ENCODE measurements around the gene IL17RD. TPM values are rescaled to one million over a fixed set of nuclear protein-coding genes. Genes with fewer than 3 reads are reported as not detected.

The IL17RD gene
- total and polyA plus RNA-seq, 2 donors (not counting 1 experiment from before 2014, with no cell fraction given) = 0.05 TPM; not detected in 1

- Histone ChIP-seq H3K4me3 (ENCODE audit: control extremely low read depth in 1 of 5, extremely low read depth in 1 of 5, insufficient read depth in 1 of 5, low read depth in 2 of 5, low read length in 4 of 5) (no peak overlapping the region), H3K4me2 (replicated peaks; ENCODE audit: low read depth, low read length, poor library complexity, severe bottlenecking) (no peak overlapping the region), H2AFZ (ENCODE audit: insufficient read depth, low read depth, low read length, poor library complexity, severe bottlenecking) (no peak overlapping the region), H3K27me3 (replicated peaks in 1 of 4; ENCODE audit: control extremely low read depth in 1 of 4, control insufficient read depth in 3 of 4, insufficient read depth in 4 of 4, low read length in 3 of 4) (peaks cover 0 to 2% (median 0%) of the 10 kb centered on the region in 4 experiments), H4K20me1 (ENCODE audit: control insufficient read depth, insufficient read depth, low read length, poor library complexity, severe bottlenecking) (no peaks in the 10 kb centered on the region), H3K9me3 (ENCODE audit: control extremely low read depth in 1 of 3, control insufficient read depth in 2 of 3, insufficient read depth in 1 of 3, low read length in 2 of 3) (no peaks in the 10 kb centered on the region), H3K4me1 (ENCODE audit: control insufficient read depth in 2 of 2, insufficient read depth in 2 of 2, low read length in 2 of 2) (no peaks in the 10 kb centered on the region), H3K79me2 (ENCODE audit: control insufficient read depth, insufficient read depth, low read length) (no peaks in the 10 kb centered on the region), H3K36me3 (replicated peaks in 1 of 2; ENCODE audit: control extremely low read depth in 1 of 2, control insufficient read depth in 1 of 2, extremely low read depth in 1 of 2, insufficient read depth in 2 of 2, low read length in 1 of 2) (no peaks in the 10 kb centered on the region), H3K9ac (ENCODE audit: low read length) (no peak overlapping the region), H3K27ac (ENCODE audit: low read length in 2 of 2) (no peak overlapping the region)
- POLR2A ChIA-PET = no interaction called here
- Mint-ChIP-seq H3K27me3 (peaks cover 30% of the 10 kb centered on the region), H3K9me3 (ENCODE audit: insufficient read depth) (no peaks in the 10 kb centered on the region), H3K27ac (no peak overlapping the region), H3K4me3 (no peak overlapping the region), H3K4me1 (no peaks in the 10 kb centered on the region)
- CTCF ChIA-PET = no interaction called here
- TF ChIP-seq, protein P1, sequence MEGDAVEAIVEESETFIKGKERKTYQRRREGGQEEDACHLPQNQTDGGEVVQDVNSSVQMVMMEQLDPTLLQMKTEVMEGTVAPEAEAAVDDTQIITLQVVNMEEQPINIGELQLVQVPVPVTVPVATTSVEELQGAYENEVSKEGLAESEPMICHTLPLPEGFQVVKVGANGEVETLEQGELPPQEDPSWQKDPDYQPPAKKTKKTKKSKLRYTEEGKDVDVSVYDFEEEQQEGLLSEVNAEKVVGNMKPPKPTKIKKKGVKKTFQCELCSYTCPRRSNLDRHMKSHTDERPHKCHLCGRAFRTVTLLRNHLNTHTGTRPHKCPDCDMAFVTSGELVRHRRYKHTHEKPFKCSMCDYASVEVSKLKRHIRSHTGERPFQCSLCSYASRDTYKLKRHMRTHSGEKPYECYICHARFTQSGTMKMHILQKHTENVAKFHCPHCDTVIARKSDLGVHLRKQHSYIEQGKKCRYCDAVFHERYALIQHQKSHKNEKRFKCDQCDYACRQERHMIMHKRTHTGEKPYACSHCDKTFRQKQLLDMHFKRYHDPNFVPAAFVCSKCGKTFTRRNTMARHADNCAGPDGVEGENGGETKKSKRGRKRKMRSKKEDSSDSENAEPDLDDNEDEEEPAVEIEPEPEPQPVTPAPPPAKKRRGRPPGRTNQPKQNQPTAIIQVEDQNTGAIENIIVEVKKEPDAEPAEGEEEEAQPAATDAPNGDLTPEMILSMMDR (IDR thresholded peaks at IDR 0.05) = no peak
- no peak for TF ChIP-seq EZH2 (IDR thresholded peaks at IDR 0.05; ENCODE audit: borderline replicate concordance, insufficient read depth, low read depth, low read length, poor library complexity, severe bottlenecking)
- intact Hi-C loops (cut with micrococcal nuclease) = no loop called here
- DNase-seq (no peak), ATAC-seq (ENCODE audit: low read depth) (no peak)
- 89% methylated on average over 3 of the region's 4 CpGs for WGBS (ENCODE audit: insufficient coverage)
Measured at GRCh38 chr3:57133157-57133556, 32.0 kb downstream of the IL17RD start.

- Mint-ChIP-seq H3K9me3 (ENCODE audit: insufficient read depth) (no peaks in the 10 kb centered on the region), H3K4me1 (no peaks in the 10 kb centered on the region), H3K27me3 (peaks cover 29% of the 10 kb centered on the region), H3K27ac (no peak overlapping the region), H3K4me3 (no peak overlapping the region)
- Histone ChIP-seq H3K27ac (ENCODE audit: low read length in 2 of 2) (no peak overlapping the region), H3K27me3 (replicated peaks in 1 of 4; ENCODE audit: control extremely low read depth in 1 of 4, control insufficient read depth in 3 of 4, insufficient read depth in 4 of 4, low read length in 3 of 4) (peaks cover 0 to 2% (median 0%) of the 10 kb centered on the region in 4 experiments), H2AFZ (ENCODE audit: insufficient read depth, low read depth, low read length, poor library complexity, severe bottlenecking) (no peak overlapping the region), H3K9me3 (ENCODE audit: control extremely low read depth in 1 of 3, control insufficient read depth in 2 of 3, insufficient read depth in 1 of 3, low read length in 2 of 3) (no peaks in the 10 kb centered on the region), H3K4me2 (replicated peaks; ENCODE audit: low read depth, low read length, poor library complexity, severe bottlenecking) (no peak overlapping the region), H3K36me3 (replicated peaks in 1 of 2; ENCODE audit: control extremely low read depth in 1 of 2, control insufficient read depth in 1 of 2, extremely low read depth in 1 of 2, insufficient read depth in 2 of 2, low read length in 1 of 2) (no peaks in the 10 kb centered on the region), H4K20me1 (ENCODE audit: control insufficient read depth, insufficient read depth, low read length, poor library complexity, severe bottlenecking) (no peaks in the 10 kb centered on the region), H3K4me1 (ENCODE audit: control insufficient read depth in 2 of 2, insufficient read depth in 2 of 2, low read length in 2 of 2) (no peaks in the 10 kb centered on the region), H3K9ac (ENCODE audit: low read length) (no peak overlapping the region), H3K4me3 (ENCODE audit: control extremely low read depth in 1 of 5, extremely low read depth in 1 of 5, insufficient read depth in 1 of 5, low read depth in 2 of 5, low read length in 4 of 5) (no peak overlapping the region), H3K79me2 (ENCODE audit: control insufficient read depth, insufficient read depth, low read length) (no peaks in the 10 kb centered on the region)
- CTCF ChIA-PET = no interaction called here
- intact Hi-C loops (cut with micrococcal nuclease) = no loop called here
- TF ChIP-seq, protein P1 (IDR thresholded peaks at IDR 0.05) = no peak
- TF ChIP-seq EZH2 (IDR thresholded peaks at IDR 0.05; ENCODE audit: borderline replicate concordance, insufficient read depth, low read depth, low read length, poor library complexity, severe bottlenecking) = no peak
- no CpG with 5 or more reads among the region's 2 CpGs for WGBS (ENCODE audit: insufficient coverage)
- DNase-seq (no peak), ATAC-seq (ENCODE audit: low read depth) (no peak)
- POLR2A ChIA-PET = no interaction called here
Measured at GRCh38 chr3:57132674-57133073, 32.5 kb downstream of the IL17RD start.

Data from B cell (primary cell).